ENCODE results near the gene GCNA. TPM values are rescaled to one million over a fixed set of nuclear protein-coding genes. Genes with fewer than 3 reads are reported as not detected.

The GCNA gene
- total and polyA plus RNA-seq, 2 experiments from 2014 or later = 1.2 to 1.5 TPM

GRCh38 chrX:71627588-71628404, 49.6 kb downstream of the GCNA start:
- Histone ChIP-seq H3F3A (replicated peaks; ENCODE audit: low read depth) (no peaks in the 10 kb centered on the region), H3K27ac (ENCODE audit: low read depth) (no peak overlapping the region), H3K4me3 (no peak overlapping the region), H3K4me1 (ENCODE audit: insufficient read depth) (no peaks in the 10 kb centered on the region), H4K20me1 (replicated peaks; ENCODE audit: insufficient read depth) (no peaks in the 10 kb centered on the region), H3K36me3 (ENCODE audit: insufficient read depth) (no peaks in the 10 kb centered on the region), H3K79me2 (replicated peaks; ENCODE audit: insufficient read depth) (no peaks in the 10 kb centered on the region), H3K9me2 (ENCODE audit: insufficient read depth) (no peaks in the 10 kb centered on the region), H3K27me3 (ENCODE audit: insufficient read depth) (no peaks in the 10 kb centered on the region), H3K4me2 (no peak overlapping the region), H2AFZ (no peak overlapping the region)
- Mint-ChIP-seq H3K27ac (no peak overlapping the region), H3K36me3 (ENCODE audit: low read depth) (no peaks in the 10 kb centered on the region), H3K9me3 (no peaks in the 10 kb centered on the region), H3K27me3 (ENCODE audit: insufficient read depth, low read depth, poor library complexity) (no peaks in the 10 kb centered on the region), H3K4me1 (peaks cover under 1% of the 10 kb centered on the region; the same call in 1 of the 3 replicates), H3K4me3 (no peak overlapping the region)
- no peak for ATAC-seq
- DNase-seq (ENCODE audit: low spot score) = no peak
- TF ChIP-seq ZNF462 (CRISPR knock-in tag; IDR thresholded peaks at IDR 0.05) (no peak), ZNF331 (CRISPR knock-in tag; IDR thresholded peaks at IDR 0.05; ENCODE audit: low read depth) (no peak), ETS1 (IDR thresholded peaks at IDR 0.05) (no peak), REST (IDR thresholded peaks at IDR 0.05; ENCODE audit: unreplicated experiment) (no peak), CREB1 (CRISPR knock-in tag; IDR thresholded peaks at IDR 0.05; ENCODE audit: low read depth) (no peak), ZNF114 (CRISPR knock-in tag; IDR thresholded peaks at IDR 0.05) (no peak), JUNB (IDR thresholded peaks at IDR 0.05; ENCODE audit: unreplicated experiment) (no peak), EZH2 (IDR thresholded peaks at IDR 0.05; ENCODE audit: low read depth, unreplicated experiment) (no peak), POLR2AphosphoS5 (IDR thresholded peaks at IDR 0.05; ENCODE audit: low read depth) (no peak), CTCF (conservative IDR thresholded peaks at IDR 0.05; ENCODE audit: low read depth in 2 of 2) (no peak), STAT1 (IDR thresholded peaks at IDR 0.05; ENCODE audit: unreplicated experiment) (no peak), EZH2phosphoT487 (IDR thresholded peaks at IDR 0.05; ENCODE audit: unreplicated experiment) (no peak), NANOG (IDR thresholded peaks at IDR 0.05; ENCODE audit: borderline replicate concordance) (no peak)

Measured in GM23338 (cell line).